Fibroblast of lung (primary cell): ENCODE measurements around the gene ACAD11. TPM values are rescaled to one million over a fixed set of nuclear protein-coding genes. Genes with fewer than 3 reads are reported as not detected.

ENCODE experiments used
- DNase-seq, 2 donors: peaks; one replicate each; pipeline versions ENCODE4 v3.0.0 to v3.0.0-alpha.2; 2010; ENCODE audit warnings: low read depth in 2 of 2
- H2AFZ ChIP-seq: 2 replicates; pipeline ENCODE4 v1.5.1; 2012; ENCODE audit warnings: low read length, control low read depth, inconsistent platforms
- H3K27ac ChIP-seq: 2 replicates; pipeline ENCODE4 v1.5.1; 2011; ENCODE audit warnings: low read length, control low read depth; ENCODE audit not compliant: insufficient read depth
- H3K27me3 ChIP-seq: 2 replicates; pipeline ENCODE4 v1.5.1; 2011; ENCODE audit warnings: mild to moderate bottlenecking, low read length; ENCODE audit not compliant: control insufficient read depth, insufficient read depth
- H3K36me3 ChIP-seq: 2 replicates; pipeline ENCODE4 v1.5.1; 2011; ENCODE audit warnings: low read length; ENCODE audit not compliant: control insufficient read depth, insufficient read depth
- H3K4me1 ChIP-seq: 2 replicates; pipeline ENCODE4 v1.5.1; 2011; ENCODE audit warnings: low read length; ENCODE audit not compliant: control insufficient read depth, insufficient read depth; ENCODE audit errors: extremely low read depth
- H3K4me2 ChIP-seq: 2 replicates; pipeline ENCODE4 v1.5.1; 2011; ENCODE audit warnings: low read length, control low read depth; ENCODE audit not compliant: insufficient read depth; ENCODE audit errors: extremely low read depth
- H3K4me3 ChIP-seq, 4 experiments: fragments of 200-600 bp in 1 of 4; sonication (generic) in 1 of 4; replicated peaks in 1 of 4; 2 replicates each; pipeline ENCODE4 v1.5.1; 2011 to 2016; ENCODE audit warnings: low read length in 4 of 4, low read depth in 3 of 4, mild to moderate bottlenecking in 3 of 4, control low read depth in 2 of 4, inconsistent platforms in 1 of 4, mixed read lengths in 1 of 4; ENCODE audit not compliant: insufficient read depth in 1 of 4; ENCODE audit errors: control extremely low read depth in 1 of 4
- H3K79me2 ChIP-seq: 2 replicates; pipeline ENCODE4 v1.5.1; 2012; ENCODE audit warnings: mild to moderate bottlenecking, low read length, inconsistent platforms; ENCODE audit not compliant: control insufficient read depth, insufficient read depth
- H3K9ac ChIP-seq: 2 replicates; pipeline ENCODE4 v1.5.1; 2011; ENCODE audit warnings: mild to moderate bottlenecking, low read length, control low read depth; ENCODE audit not compliant: insufficient read depth
- H3K9me3 ChIP-seq: 2 replicates; pipeline ENCODE4 v1.5.1; 2012; ENCODE audit warnings: low read depth, low read length; ENCODE audit not compliant: control insufficient read depth, insufficient read depth
- H4K20me1 ChIP-seq: 2 replicates; pipeline ENCODE4 v1.5.1; 2011; ENCODE audit warnings: low read length; ENCODE audit not compliant: control insufficient read depth, insufficient read depth; ENCODE audit errors: extremely low read depth
- EZH2 ChIP-seq: IDR thresholded peaks from 2 replicates; pipeline ENCODE4 v1.5.1; 2012; ENCODE audit warnings: low read length, control low read depth, mild to moderate bottlenecking; ENCODE audit errors: missing control alignments
- polyA plus RNA-seq, 2 donors: library from polyadenylated mRNA; depleted of rRNA in 1 of 2; stranded (reverse) in 1 of 2; unstranded in 1 of 2; fragments of >200 nt; gene quantifications; 2 replicates each; pipeline ENCODE4 v1.2.1, GENCODE V29; 2011 to 2012; ENCODE audit warnings: missing spikeins in 1 of 2
- total RNA-seq: library from RNA; depleted of rRNA; stranded (reverse); fragments of >200 nt; gene quantifications from 2 replicates; pipeline ENCODE4 v1.2.1, GENCODE V29; 2014
- TF ChIP-seq, protein P1 (sequence below), 2 donors: IDR thresholded peaks in 1 of 2; conservative IDR thresholded peaks in 1 of 2; 1 replicate in 1 of 2; 2 replicates in 1 of 2; pipeline ENCODE4 v1.5.1; 2011 to 2012; ENCODE audit warnings: low read length in 2 of 2, control low read depth in 1 of 2, inconsistent platforms in 1 of 2, low read depth in 1 of 2, mild to moderate bottlenecking in 1 of 2

The ACAD11 gene
- total and polyA plus RNA-seq, 2 donors (not counting 1 experiment from before 2014, with no cell fraction given): 27.9 to 101 TPM

DNA sequence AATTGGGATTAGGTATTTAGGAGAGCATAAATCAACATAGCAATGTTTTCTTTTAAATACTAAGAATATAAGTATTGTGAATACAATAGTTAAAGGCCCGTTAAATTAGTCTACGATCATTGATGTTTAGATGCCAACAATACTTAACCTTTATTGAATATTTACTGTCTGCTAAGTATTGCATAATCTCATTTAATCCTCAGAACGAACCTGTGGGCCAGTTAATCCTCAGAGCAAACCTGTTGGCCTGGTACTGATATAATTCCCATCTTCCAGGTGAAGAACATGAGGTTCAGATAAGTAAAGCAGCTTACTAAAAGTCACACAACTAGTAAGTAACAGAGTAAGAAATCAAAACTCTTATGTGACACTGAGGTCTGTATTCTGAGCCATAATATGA, 119.9 kb downstream of the ACAD11 start:
- no peak for TF ChIP-seq EZH2
- TF ChIP-seq, protein P1, sequence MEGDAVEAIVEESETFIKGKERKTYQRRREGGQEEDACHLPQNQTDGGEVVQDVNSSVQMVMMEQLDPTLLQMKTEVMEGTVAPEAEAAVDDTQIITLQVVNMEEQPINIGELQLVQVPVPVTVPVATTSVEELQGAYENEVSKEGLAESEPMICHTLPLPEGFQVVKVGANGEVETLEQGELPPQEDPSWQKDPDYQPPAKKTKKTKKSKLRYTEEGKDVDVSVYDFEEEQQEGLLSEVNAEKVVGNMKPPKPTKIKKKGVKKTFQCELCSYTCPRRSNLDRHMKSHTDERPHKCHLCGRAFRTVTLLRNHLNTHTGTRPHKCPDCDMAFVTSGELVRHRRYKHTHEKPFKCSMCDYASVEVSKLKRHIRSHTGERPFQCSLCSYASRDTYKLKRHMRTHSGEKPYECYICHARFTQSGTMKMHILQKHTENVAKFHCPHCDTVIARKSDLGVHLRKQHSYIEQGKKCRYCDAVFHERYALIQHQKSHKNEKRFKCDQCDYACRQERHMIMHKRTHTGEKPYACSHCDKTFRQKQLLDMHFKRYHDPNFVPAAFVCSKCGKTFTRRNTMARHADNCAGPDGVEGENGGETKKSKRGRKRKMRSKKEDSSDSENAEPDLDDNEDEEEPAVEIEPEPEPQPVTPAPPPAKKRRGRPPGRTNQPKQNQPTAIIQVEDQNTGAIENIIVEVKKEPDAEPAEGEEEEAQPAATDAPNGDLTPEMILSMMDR (conservative IDR thresholded peaks at IDR 0.05 in 1 of 2, IDR thresholded peaks at IDR 0.05 in 1 of 2; ENCODE audit: low read depth in 1 of 2, low read length in 2 of 2): no peak
- no peak overlapping the region for H3K4me3 ChIP-seq
- H3K9ac ChIP-seq: no peak overlapping the region
- no peak for DNase-seq
- no peak overlapping the region for H3K4me2 ChIP-seq
- H3K27me3 ChIP-seq: no peaks in the 10 kb centered on the region
- no peak overlapping the region for H2AFZ ChIP-seq
- no peaks in the 10 kb centered on the region for H4K20me1 ChIP-seq
- H3K4me1 ChIP-seq: peaks cover 25% of the 10 kb centered on the region
- peaks cover 4% of the 10 kb centered on the region for H3K36me3 ChIP-seq
- H3K9me3 ChIP-seq: no peaks in the 10 kb centered on the region
- H3K79me2 ChIP-seq: peaks cover 1% of the 10 kb centered on the region
- no peak overlapping the region for H3K27ac ChIP-seq

GRCh38 chr3:132538072-132538471, 121.5 kb downstream of the ACAD11 start:
- DNase-seq: no peak
- no peak overlapping the region for H2AFZ ChIP-seq
- H3K27ac ChIP-seq: no peak overlapping the region
- no peaks in the 10 kb centered on the region for H3K9me3 ChIP-seq
- TF ChIP-seq, protein P1 (conservative IDR thresholded peaks at IDR 0.05 in 1 of 2, IDR thresholded peaks at IDR 0.05 in 1 of 2; ENCODE audit: low read depth in 1 of 2, low read length in 2 of 2): no peak
- TF ChIP-seq EZH2: no peak
- H3K9ac ChIP-seq: no peak overlapping the region
- peaks cover 4% of the 10 kb centered on the region for H3K36me3 ChIP-seq
- no peak overlapping the region for H3K4me2 ChIP-seq
- H4K20me1 ChIP-seq: no peaks in the 10 kb centered on the region
- peaks cover 1% of the 10 kb centered on the region for H3K79me2 ChIP-seq
- H3K4me1 ChIP-seq: peaks cover 21% of the 10 kb centered on the region
- no peak overlapping the region for H3K4me3 ChIP-seq
- no peaks in the 10 kb centered on the region for H3K27me3 ChIP-seq

DNA sequence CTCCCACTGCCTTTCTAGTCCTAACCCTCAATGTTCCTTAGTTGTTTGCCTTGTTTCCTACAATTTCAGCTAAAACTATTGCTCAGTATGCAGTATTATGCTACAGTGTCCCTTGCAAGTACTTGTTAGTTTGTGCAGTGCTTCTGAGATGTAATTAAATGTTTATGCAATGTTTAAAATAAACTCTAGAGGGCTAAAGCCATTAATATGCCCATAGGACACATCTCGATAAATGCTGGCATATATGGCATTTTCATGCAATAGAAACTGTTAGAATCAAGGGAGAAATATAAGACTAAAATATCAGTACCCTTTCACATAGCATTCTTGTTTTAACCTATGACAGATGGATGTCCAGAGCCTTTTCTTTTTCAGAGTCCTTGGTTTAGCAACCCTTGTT, 122.3 kb downstream of the ACAD11 start:
- no peaks in the 10 kb centered on the region for H3K9me3 ChIP-seq
- H3K36me3 ChIP-seq: peaks cover 4% of the 10 kb centered on the region
- no peak overlapping the region for H3K4me2 ChIP-seq
- no peak for TF ChIP-seq EZH2
- TF ChIP-seq, protein P1 (conservative IDR thresholded peaks at IDR 0.05 in 1 of 2, IDR thresholded peaks at IDR 0.05 in 1 of 2; ENCODE audit: low read depth in 1 of 2, low read length in 2 of 2): peak in 1 of 2 donors; percentile 11
- no peak for DNase-seq
- H3K4me3 ChIP-seq: no peak overlapping the region
- H2AFZ ChIP-seq: no peak overlapping the region
- H3K4me1 ChIP-seq: peaks cover 15% of the 10 kb centered on the region
- H3K27ac ChIP-seq: no peak overlapping the region
- peaks cover 1% of the 10 kb centered on the region for H3K79me2 ChIP-seq
- no peaks in the 10 kb centered on the region for H4K20me1 ChIP-seq
- H3K9ac ChIP-seq: no peak overlapping the region
- H3K27me3 ChIP-seq: no peaks in the 10 kb centered on the region
